RWPE1 (cell line): Measurements from ENCODE around the gene PAXIP1.

ENCODE experiments used
- CTCF ChIA-PET: fragments of 350-600 bp; sonication (Branson Sonifier 250); formaldehyde crosslinking; extraction: SDS; loops from one replicate; lab custom pipeline; 2021; lab: Yijun Ruan, JAX
- POLR2A ChIA-PET: fragments of 400-600 bp; formaldehyde crosslinking; extraction: SDS; loops from one replicate; lab custom pipeline; 2020; ENCODE audit warnings: antibody characterized with exemption; ENCODE audit not compliant: low non-redundant PET; lab: Yijun Ruan, JAX
- DNase-seq: peaks from one replicate; pipeline ENCODE4 v3.0.0; 2012; ENCODE audit warnings: low spot score
- H3K27ac ChIP-seq: fragments of 450-650 bp; 2 replicates; pipeline ENCODE4 v1.5.1; 2017
- CTCF ChIP-seq: fragments of 450-650 bp; conservative IDR thresholded peaks from 2 replicates; pipeline ENCODE4 v1.5.1; 2017; ENCODE audit warnings: low read depth, mild to moderate bottlenecking

PAXIP1 gene

GRCh38 chr7:154903083-154903731, 99.7 kb downstream of the PAXIP1 start:
- ChIA-PET POLR2A (no interaction called here), CTCF (no interaction called here)
- no peak overlapping the region for H3K27ac ChIP-seq
- TF ChIP-seq CTCF: no peak
- no peak for DNase-seq

GRCh38 chr7:154902600-154903082, 100.3 kb downstream of the PAXIP1 start:
- no peak for TF ChIP-seq CTCF
- no peak for DNase-seq
- no peak overlapping the region for H3K27ac ChIP-seq
- ChIA-PET CTCF (no interaction called here), POLR2A (no interaction called here)

- H3K27ac ChIP-seq: no peak overlapping the region
- no peak for TF ChIP-seq CTCF
- ChIA-PET POLR2A (no interaction called here), CTCF (no interaction called here)
- no peak for DNase-seq
Measured at GRCh38 chr7:154899862-154900261, 103.1 kb downstream of the PAXIP1 start.

- no peak overlapping the region for H3K27ac ChIP-seq
- ChIA-PET CTCF (no interaction called here), POLR2A (no interaction called here)
- TF ChIP-seq CTCF: no peak
- DNase-seq: no peak
Measured at GRCh38 chr7:154898973-154899855, 103.7 kb downstream of the PAXIP1 start.

- DNase-seq: no peak
- ChIA-PET CTCF (no interaction called here), POLR2A (no interaction called here)
- no peak overlapping the region for H3K27ac ChIP-seq
- TF ChIP-seq CTCF: no peak
Measured at GRCh38 chr7:154896076-154896475, 106.8 kb downstream of the PAXIP1 start.
